ENCODE results near the gene LAMA2. TPM values are rescaled to one million over a fixed set of nuclear protein-coding genes. Genes with fewer than 3 reads are reported as not detected.

The LAMA2 gene
- total RNA-seq, 1 experiment from 2014 or later: 8.2 TPM

GRCh38 chr6:129203190-129203900 lies 320.4 kb downstream of the LAMA2 start:
- intact Hi-C loops (cut with micrococcal nuclease): no loop called here
- H3K9me3 ChIP-seq (ENCODE audit: control insufficient read depth in 1 of 2, insufficient read depth in 1 of 2, low read depth in 1 of 2, low read length in 2 of 2): no peaks in the 10 kb centered on the region
- no peak overlapping the region for H3K4me2 ChIP-seq (ENCODE audit: low read length)
- no TSS peak for BruUV-seq (replicated peaks)
- H3K9ac ChIP-seq (ENCODE audit: low read length): no peak overlapping the region
- H3K9me2 ChIP-seq (ENCODE audit: insufficient read depth): no peaks in the 10 kb centered on the region
- DNase-seq (ENCODE audit: low read depth, low spot score) (no peak), ATAC-seq (no peak)
- POLR2A ChIA-PET: no interaction called here
- RAD21 ChIA-PET (ENCODE audit: low non-redundant PET in 1 of 2, low total read pairs in 2 of 2, uncharacterized antibody in 2 of 2, unreplicated experiment in 2 of 2): no interaction called here
- H3K4me3 ChIP-seq (replicated peaks in 1 of 2; ENCODE audit: low read depth in 1 of 2, low read length in 2 of 2): no peak overlapping the region
- H3K27ac ChIP-seq (ENCODE audit: low read depth, low read length): no peak overlapping the region
- H2AFZ ChIP-seq (ENCODE audit: low read depth, low read length, poor library complexity, severe bottlenecking): no peak overlapping the region
- H3K79me2 ChIP-seq (ENCODE audit: insufficient read depth, low read length): no peaks in the 10 kb centered on the region
- H3K4me1 ChIP-seq (ENCODE audit: control insufficient read depth in 1 of 2, insufficient read depth in 2 of 2, low read length in 2 of 2): no peaks in the 10 kb centered on the region
- no peaks in the 10 kb centered on the region for H4K20me1 ChIP-seq (ENCODE audit: insufficient read depth)
- no peaks in the 10 kb centered on the region for H3K36me3 ChIP-seq (ENCODE audit: control insufficient read depth in 1 of 2, insufficient read depth in 2 of 2, low read length in 2 of 2)
- CTCF ChIA-PET: no interaction called here
- no peaks in the 10 kb centered on the region for H3K27me3 ChIP-seq (ENCODE audit: insufficient read depth, low read length)
- TF ChIP-seq MAX (IDR thresholded peaks at IDR 0.05): no peak
- TF ChIP-seq ELF1 (IDR thresholded peaks at IDR 0.05; ENCODE audit: borderline replicate concordance, low read depth): no peak
- no peak for TF ChIP-seq FOSL1 (IDR thresholded peaks at IDR 0.05; ENCODE audit: low read depth)
- no peak for TF ChIP-seq SIN3A (IDR thresholded peaks at IDR 0.05; ENCODE audit: low read depth)
- TF ChIP-seq EZH2phosphoT487 (IDR thresholded peaks at IDR 0.05; ENCODE audit: borderline replicate concordance): no peak
- no peak for TF ChIP-seq SP1 (IDR thresholded peaks at IDR 0.05; ENCODE audit: low read depth)
- no peak for TF ChIP-seq CEBPB (IDR thresholded peaks at IDR 0.05; ENCODE audit: low read depth)
- no peak for TF ChIP-seq ZFX (IDR thresholded peaks at IDR 0.05)
- TF ChIP-seq YY1 (IDR thresholded peaks at IDR 0.05; ENCODE audit: extremely low read depth, insufficient replicate concordance, low read depth, low read length): no peak
- no peak for TF ChIP-seq RAD21 (IDR thresholded peaks at IDR 0.05; ENCODE audit: low read depth)
- TF ChIP-seq JUND (IDR thresholded peaks at IDR 0.05): no peak
- no peak for TF ChIP-seq POLR2A (IDR thresholded peaks at IDR 0.05; ENCODE audit: borderline replicate concordance, extremely low read depth, insufficient read depth, insufficient read length)
- TF ChIP-seq ZNF274 (IDR thresholded peaks at IDR 0.05; ENCODE audit: low read depth, low read length): no peak
- TF ChIP-seq EGR1 (IDR thresholded peaks at IDR 0.05; ENCODE audit: low read depth): no peak
- TF ChIP-seq SRF (IDR thresholded peaks at IDR 0.05; ENCODE audit: low read depth): no peak
- no peak for TF ChIP-seq TCF7L2 (IDR thresholded peaks at IDR 0.05; ENCODE audit: borderline replicate concordance, extremely low read depth, insufficient read depth, insufficient read length)
- TF ChIP-seq ATF3 (IDR thresholded peaks at IDR 0.05): no peak
- TF ChIP-seq ZBTB33 (IDR thresholded peaks at IDR 0.05; ENCODE audit: extremely low read depth, insufficient replicate concordance, low read length): no peak
- TF ChIP-seq POLR2AphosphoS5 (IDR thresholded peaks at IDR 0.05; ENCODE audit: low read depth, low read length): no peak
